Measurements from ENCODE around the gene CAMTA1. TPM values are rescaled to one million over a fixed set of nuclear protein-coding genes. Genes with fewer than 3 reads are reported as not detected.

Gene CAMTA1
- total RNA-seq, 2 experiments from 2014 or later, result 43.9 to 73.3 TPM

DNA sequence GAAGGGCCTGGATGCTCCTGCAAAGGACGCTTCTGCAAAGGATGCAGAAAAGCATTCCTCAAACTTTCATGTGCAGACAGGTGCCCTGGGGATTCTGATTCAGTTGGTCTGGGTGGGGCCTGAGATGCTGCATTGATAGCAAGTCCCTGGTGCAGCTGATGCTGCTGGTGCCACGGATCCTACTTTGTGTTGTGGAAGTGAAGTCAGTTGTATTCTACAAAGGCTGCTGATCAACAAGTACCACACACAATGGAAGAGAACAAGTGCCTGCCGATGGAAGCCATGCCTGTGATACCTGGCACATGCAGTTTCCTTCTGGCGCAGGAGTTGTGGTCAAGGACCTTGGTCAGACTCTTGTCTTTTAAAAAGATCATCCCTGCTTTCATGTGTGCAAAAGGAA lies 478.8 kb downstream of the CAMTA1 start:
- no peak for DNase-seq (ENCODE audit: low spot score)
- Histone ChIP-seq H3K9me2 (ENCODE audit: insufficient read depth, low read length) (no peaks in the 10 kb centered on the region), H2AFZ (ENCODE audit: low read length) (no peak overlapping the region), H3K4me2 (ENCODE audit: low read length) (no peak overlapping the region), H3K27ac (ENCODE audit: low read depth, low read length, poor library complexity, severe bottlenecking) (no peak overlapping the region), H3K4me3 (ENCODE audit: low read depth, low read length, poor library complexity, severe bottlenecking) (no peak overlapping the region), H3K4me1 (ENCODE audit: insufficient read depth, low read length, poor library complexity, severe bottlenecking) (no peaks in the 10 kb centered on the region), H3K79me2 (ENCODE audit: insufficient read depth, low read depth, low read length) (no peaks in the 10 kb centered on the region), H4K20me1 (ENCODE audit: insufficient read depth, low read length) (no peaks in the 10 kb centered on the region; the same call in 1 of the 2 replicates), H3K9me3 (ENCODE audit: low read length) (no peaks in the 10 kb centered on the region; the same call in 1 of the 2 replicates), H3K36me3 (ENCODE audit: insufficient read depth, low read length) (no peaks in the 10 kb centered on the region)
- ChIA-PET POLR2A (no interaction called here), CTCF (ENCODE audit: unreplicated experiment) (no interaction called here)
- BruUV-seq (replicated peaks), result no TSS peak
- TF ChIP-seq, protein P1, sequence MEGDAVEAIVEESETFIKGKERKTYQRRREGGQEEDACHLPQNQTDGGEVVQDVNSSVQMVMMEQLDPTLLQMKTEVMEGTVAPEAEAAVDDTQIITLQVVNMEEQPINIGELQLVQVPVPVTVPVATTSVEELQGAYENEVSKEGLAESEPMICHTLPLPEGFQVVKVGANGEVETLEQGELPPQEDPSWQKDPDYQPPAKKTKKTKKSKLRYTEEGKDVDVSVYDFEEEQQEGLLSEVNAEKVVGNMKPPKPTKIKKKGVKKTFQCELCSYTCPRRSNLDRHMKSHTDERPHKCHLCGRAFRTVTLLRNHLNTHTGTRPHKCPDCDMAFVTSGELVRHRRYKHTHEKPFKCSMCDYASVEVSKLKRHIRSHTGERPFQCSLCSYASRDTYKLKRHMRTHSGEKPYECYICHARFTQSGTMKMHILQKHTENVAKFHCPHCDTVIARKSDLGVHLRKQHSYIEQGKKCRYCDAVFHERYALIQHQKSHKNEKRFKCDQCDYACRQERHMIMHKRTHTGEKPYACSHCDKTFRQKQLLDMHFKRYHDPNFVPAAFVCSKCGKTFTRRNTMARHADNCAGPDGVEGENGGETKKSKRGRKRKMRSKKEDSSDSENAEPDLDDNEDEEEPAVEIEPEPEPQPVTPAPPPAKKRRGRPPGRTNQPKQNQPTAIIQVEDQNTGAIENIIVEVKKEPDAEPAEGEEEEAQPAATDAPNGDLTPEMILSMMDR (conservative IDR thresholded peaks at IDR 0.05; ENCODE audit: low read length), result no peak
- TF ChIP-seq EZH2phosphoT487 (IDR thresholded peaks at IDR 0.05; ENCODE audit: borderline replicate concordance, low read depth, low read length), result no peak
- intact Hi-C loops (cut with micrococcal nuclease; ENCODE audit: unreplicated experiment), result no loop called here

- no peak for DNase-seq (ENCODE audit: low spot score)
- TF ChIP-seq, protein P1 (conservative IDR thresholded peaks at IDR 0.05; ENCODE audit: low read length), result no peak
- TF ChIP-seq EZH2phosphoT487 (IDR thresholded peaks at IDR 0.05; ENCODE audit: borderline replicate concordance, low read depth, low read length), result no peak
- CTCF ChIA-PET (ENCODE audit: unreplicated experiment), result no interaction called here
- H4K20me1 ChIP-seq (ENCODE audit: insufficient read depth, low read length), result no peaks in the 10 kb centered on the region; the same call in 1 of the 2 replicates
- no peaks in the 10 kb centered on the region for H3K4me1 ChIP-seq (ENCODE audit: insufficient read depth, low read length, poor library complexity, severe bottlenecking)
- H3K4me3 ChIP-seq (ENCODE audit: low read depth, low read length, poor library complexity, severe bottlenecking), result no peak overlapping the region
- H3K27ac ChIP-seq (ENCODE audit: low read depth, low read length, poor library complexity, severe bottlenecking), result no peak overlapping the region
- intact Hi-C loops (cut with micrococcal nuclease; ENCODE audit: unreplicated experiment), result no loop called here
- BruUV-seq (replicated peaks), result no TSS peak
- no peaks in the 10 kb centered on the region for H3K9me2 ChIP-seq (ENCODE audit: insufficient read depth, low read length)
- no peaks in the 10 kb centered on the region; the same call in 1 of the 2 replicates for H3K9me3 ChIP-seq (ENCODE audit: low read length)
- H3K36me3 ChIP-seq (ENCODE audit: insufficient read depth, low read length), result no peaks in the 10 kb centered on the region
- H3K79me2 ChIP-seq (ENCODE audit: insufficient read depth, low read depth, low read length), result no peaks in the 10 kb centered on the region
- POLR2A ChIA-PET, result no interaction called here
- H3K4me2 ChIP-seq (ENCODE audit: low read length), result no peak overlapping the region
- H2AFZ ChIP-seq (ENCODE audit: low read length), result no peak overlapping the region
These were observed 480.6 kb downstream of the CAMTA1 start for GRCh38 chr1:7265771-7266371.

DNA sequence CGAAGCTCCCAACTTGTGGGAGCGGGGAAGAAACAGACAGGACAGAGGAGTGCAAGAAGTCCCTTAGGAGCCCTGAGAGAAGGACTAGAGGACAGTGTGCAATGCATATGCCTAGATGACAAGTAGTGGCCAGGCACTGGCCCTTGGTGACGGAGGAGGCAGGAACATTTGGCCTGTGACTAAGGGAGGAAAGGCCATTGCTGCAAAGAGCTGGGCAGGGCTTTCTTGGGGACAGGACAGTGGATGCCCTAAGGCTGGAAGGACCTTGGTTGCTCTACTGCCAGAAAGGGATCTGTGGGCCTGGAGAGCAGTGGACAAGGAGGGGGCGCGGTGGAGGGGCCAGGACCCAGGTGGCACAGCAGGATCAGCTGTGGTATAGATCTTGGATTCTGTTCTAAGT lies 481.3 kb downstream of the CAMTA1 start:
- Histone ChIP-seq H3K9me2 (ENCODE audit: insufficient read depth, low read length) (no peaks in the 10 kb centered on the region), H3K9me3 (ENCODE audit: low read length) (no peaks in the 10 kb centered on the region; the same call in 1 of the 2 replicates), H3K4me3 (ENCODE audit: low read depth, low read length, poor library complexity, severe bottlenecking) (no peak overlapping the region), H2AFZ (ENCODE audit: low read length) (no peak overlapping the region), H4K20me1 (ENCODE audit: insufficient read depth, low read length) (no peaks in the 10 kb centered on the region; the same call in 1 of the 2 replicates), H3K27ac (ENCODE audit: low read depth, low read length, poor library complexity, severe bottlenecking) (no peak overlapping the region), H3K36me3 (ENCODE audit: insufficient read depth, low read length) (no peaks in the 10 kb centered on the region), H3K4me2 (ENCODE audit: low read length) (no peak overlapping the region), H3K79me2 (ENCODE audit: insufficient read depth, low read depth, low read length) (no peaks in the 10 kb centered on the region), H3K4me1 (ENCODE audit: insufficient read depth, low read length, poor library complexity, severe bottlenecking) (no peaks in the 10 kb centered on the region)
- no TSS peak for BruUV-seq (replicated peaks)
- intact Hi-C loops (cut with micrococcal nuclease; ENCODE audit: unreplicated experiment), result no loop called here
- no peak for DNase-seq (ENCODE audit: low spot score)
- ChIA-PET POLR2A (interaction anchor here (0.6 kb wide), 1 partner anchor 574 kb away, joined by 4 read pairs; no protein-coding TSS in a partner anchor), CTCF (ENCODE audit: unreplicated experiment) (no interaction called here)
- TF ChIP-seq, protein P1 (conservative IDR thresholded peaks at IDR 0.05; ENCODE audit: low read length), result no peak
- no peak for TF ChIP-seq EZH2phosphoT487 (IDR thresholded peaks at IDR 0.05; ENCODE audit: borderline replicate concordance, low read depth, low read length)
